BE2C (cell line): ENCODE data around the gene MT1E.

Source experiments
- DNase-seq: peaks from one replicate; pipeline ENCODE4 v3.0.0-alpha.2; 2020
- H3K27me3 ChIP-seq: fragments of 250-450 bp; sonication (Bioruptor Pico); 2 replicates; pipeline ENCODE4 v1.5.1; 2020; ENCODE audit warnings: mild to moderate bottlenecking
- H3K36me3 ChIP-seq: fragments of 250-450 bp; sonication (Bioruptor Pico); 2 replicates; pipeline ENCODE4 v1.5.1; 2020; ENCODE audit warnings: mild to moderate bottlenecking
- H3K4me1 ChIP-seq: fragments of 250-450 bp; sonication (Bioruptor Pico); 2 replicates; pipeline ENCODE4 v1.5.1; 2020
- H3K4me3 ChIP-seq: 2 replicates; pipeline ENCODE4 v1.5.1; 2011; ENCODE audit warnings: low read depth, low read length
- H3K9me3 ChIP-seq: fragments of 250-450 bp; sonication (Bioruptor Pico); 2 replicates; pipeline ENCODE4 v1.5.1; 2020
- CTCF ChIP-seq: IDR thresholded peaks from 2 replicates; pipeline ENCODE4 v1.5.1; 2012; ENCODE audit warnings: mild to moderate bottlenecking, low read depth, low read length

MT1E gene

GRCh38 chr16:56594292-56594619 lies 31.3 kb upstream of the MT1E start:
- Histone ChIP-seq H3K27me3 (peaks cover 16% of the 10 kb centered on the region), H3K9me3 (no peaks in the 10 kb centered on the region), H3K4me1 (no peaks in the 10 kb centered on the region), H3K36me3 (no peaks in the 10 kb centered on the region), H3K4me3 (no peak overlapping the region)
- DNase-seq = no peak
- no peak for TF ChIP-seq CTCF

GRCh38 chr16:56600398-56600999 lies 25.1 kb upstream of the MT1E start:
- Histone ChIP-seq H3K4me1 (no peaks in the 10 kb centered on the region), H3K9me3 (no peaks in the 10 kb centered on the region), H3K27me3 (no peaks in the 10 kb centered on the region; the same call in 1 of the 2 replicates), H3K4me3 (no peak overlapping the region), H3K36me3 (no peaks in the 10 kb centered on the region)
- TF ChIP-seq CTCF = peak; percentile 79
- DNase-seq = peak; percentile 48

GRCh38 chr16:56601325-56601724 lies 24.3 kb upstream of the MT1E start:
- Histone ChIP-seq H3K4me3 (no peak overlapping the region), H3K36me3 (no peaks in the 10 kb centered on the region), H3K27me3 (no peaks in the 10 kb centered on the region; the same call in 1 of the 2 replicates), H3K9me3 (no peaks in the 10 kb centered on the region), H3K4me1 (no peaks in the 10 kb centered on the region)
- TF ChIP-seq CTCF = no peak
- DNase-seq = no peak

DNA sequence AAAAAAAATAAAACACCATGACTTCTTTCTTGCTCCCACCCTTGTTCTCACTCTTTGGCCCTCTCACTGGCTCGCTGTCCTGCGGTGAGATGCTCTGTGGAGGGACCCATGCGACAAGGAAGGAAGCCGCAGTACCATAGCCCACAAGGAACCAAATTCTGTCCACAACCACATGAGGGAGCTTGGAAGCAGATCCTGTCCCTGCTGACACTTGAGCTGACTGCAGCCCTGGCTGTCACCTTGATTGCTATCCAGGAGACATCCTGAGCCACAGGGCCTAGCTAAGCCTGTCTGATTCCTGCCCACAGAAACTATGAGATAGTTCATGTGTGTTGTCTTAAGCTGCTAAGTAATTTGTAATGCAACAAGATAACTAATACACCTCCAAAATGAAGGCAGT lies 22.0 kb upstream of the MT1E start:
- Histone ChIP-seq H3K9me3 (no peaks in the 10 kb centered on the region), H3K36me3 (no peaks in the 10 kb centered on the region), H3K4me1 (peaks cover 3% of the 10 kb centered on the region; the same call in 1 of the 2 replicates), H3K4me3 (no peak overlapping the region), H3K27me3 (no peaks in the 10 kb centered on the region)
- TF ChIP-seq CTCF = peak; percentile 62
- peak; percentile 52 for DNase-seq

- Histone ChIP-seq H3K4me3 (no peak overlapping the region), H3K9me3 (no peaks in the 10 kb centered on the region), H3K27me3 (no peaks in the 10 kb centered on the region), H3K36me3 (no peaks in the 10 kb centered on the region), H3K4me1 (peaks cover 3% of the 10 kb centered on the region; the same call in 1 of the 2 replicates)
- no peak for DNase-seq
- no peak for TF ChIP-seq CTCF
These were observed 20.6 kb upstream of the MT1E start for GRCh38 chr16:56604966-56605365.

- H3K36me3 ChIP-seq = no peaks in the 10 kb centered on the region
- no peak for TF ChIP-seq CTCF
- peaks cover 3% of the 10 kb centered on the region; the same call in 1 of the 2 replicates for H3K4me1 ChIP-seq
- DNase-seq = no peak
- no peaks in the 10 kb centered on the region for H3K9me3 ChIP-seq
- H3K4me3 ChIP-seq = no peak overlapping the region
- no peaks in the 10 kb centered on the region for H3K27me3 ChIP-seq
These were observed 20.1 kb upstream of the MT1E start for GRCh38 chr16:56605475-56605874.
